K562 (cell line): Measurements from ENCODE around the gene DEDD. TPM values are rescaled to one million over a fixed set of nuclear protein-coding genes. Genes with fewer than 3 reads are reported as not detected.
A peak's percentile ranks its signal among the peaks of the same experiment; 100 is the strongest.

Source experiments
- BHLHE40 ChIP-seq: IDR thresholded peaks from 2 replicates; pipeline ENCODE4 v1.6.1; 2011; ENCODE audit warnings: low read length, improper control_type of control experiment
- BRCA1 ChIP-seq, 2 experiments: fragments of 450-650 bp in 1 of 2; sonication (generic) in 1 of 2; formaldehyde crosslinking in 1 of 2; IDR thresholded peaks; 2 replicates each; pipeline versions ENCODE4 v1.5.0 to v1.6.1; 2017 to 2020; ENCODE audit warnings: mild to moderate bottlenecking in 1 of 2, missing genetic modification reagents in 1 of 2
- CSDE1 ChIP-seq, 2 experiments: fragments of 450-650 bp; IDR thresholded peaks; 2 replicates each; pipeline ENCODE4 v1.6.1; 2016; ENCODE audit warnings: mild to moderate bottlenecking in 1 of 2
- DMBX1 ChIP-seq: fragments of 250-450 bp; sonication (Bioruptor Pico); IDR thresholded peaks from 2 replicates; pipeline ENCODE4 v1.8.0; 2022; ENCODE audit warnings: inconsistent platforms, mild to moderate bottlenecking, moderate library complexity, borderline replicate concordance
- E2F3 ChIP-seq: fragments of 250-450 bp; sonication (Bioruptor Pico); IDR thresholded peaks from 2 replicates; pipeline ENCODE4 v1.4.0; 2020; ENCODE audit warnings: mild to moderate bottlenecking
- HNRNPL ChIP-seq: fragments of 200-400 bp; formaldehyde crosslinking; IDR thresholded peaks from 2 replicates; pipeline ENCODE4 v1.6.1; 2017; ENCODE audit warnings: low read depth, mild to moderate bottlenecking, low read length
- MTA2 ChIP-seq: fragments of 450-650 bp; IDR thresholded peaks from 2 replicates; pipeline ENCODE4 v1.6.1; 2016; ENCODE audit warnings: low read depth
- MXD1 ChIP-seq: fragments of 250-450 bp; sonication (Bioruptor Pico); IDR thresholded peaks from 2 replicates; pipeline ENCODE4 v1.8.0; 2021; ENCODE audit warnings: borderline replicate concordance, mild to moderate bottlenecking, moderate library complexity; ENCODE audit not compliant: poor library complexity, severe bottlenecking
- RBFOX2 ChIP-seq: fragments of 200-400 bp; formaldehyde crosslinking; IDR thresholded peaks from 2 replicates; pipeline ENCODE4 v1.6.1; 2017; ENCODE audit warnings: low read depth, mild to moderate bottlenecking, low read length, moderate library complexity
- STAT6 ChIP-seq: sonication (generic); formaldehyde crosslinking; IDR thresholded peaks from 2 replicates; pipeline ENCODE4 v1.8.1; 2023; ENCODE audit warnings: mild to moderate bottlenecking, missing genetic modification reagents
- ZNF592 ChIP-seq: fragments of 450-650 bp; IDR thresholded peaks from 2 replicates; pipeline ENCODE4 v1.6.1; 2017; ENCODE audit warnings: antibody characterized with exemption, mild to moderate bottlenecking
- ZNF707 ChIP-seq: fragments of 250-450 bp; sonication (Bioruptor Pico); conservative IDR thresholded peaks from 2 replicates; pipeline ENCODE4 v1.8.0; 2022; ENCODE audit warnings: inconsistent platforms, mild to moderate bottlenecking, moderate library complexity
- ZNF766 ChIP-seq: fragments of 200-800 bp; sonication (Bioruptor generic); conservative IDR thresholded peaks from 2 replicates; pipeline ENCODE4 v1.6.1; 2016; ENCODE audit warnings: missing genetic modification characterization, missing compliant biosample characterization
- ZZZ3 ChIP-seq: fragments of 450-650 bp; IDR thresholded peaks from 2 replicates; pipeline ENCODE4 v1.6.1; 2016; ENCODE audit warnings: antibody characterized with exemption, mild to moderate bottlenecking, moderate library complexity
- polyA plus RNA-seq, 8 experiments: library from polyadenylated mRNA; depleted of rRNA in 4 of 8; stranded (reverse) in 5 of 8; unstranded in 3 of 8; fragments of >200 nt; fragmentation: Nextera tagmentation in 2 of 8; fragmentation: Illumina TruSeq in 1 of 8; extraction: Ambion mirVana in 2 of 8; extraction: Trizol in 1 of 8; gene quantifications; 2 replicates each; pipeline versions ENCODE4 v1.2.1 to v1.2.3, GENCODE V29; 2011 to 2014; ENCODE audit warnings: inconsistent platforms in 1 of 8, missing spikeins in 1 of 8
- total RNA-seq, 7 experiments: library from RNA; depleted of rRNA in 6 of 7; stranded (reverse); fragments of >200 nt in 6 of 7; fragmentation: Illumina TruSeq in 2 of 7; extraction: Trizol in 2 of 7; gene quantifications; 2 replicates each; pipeline versions ENCODE4 v1.2.1 to v1.2.3, GENCODE V29; 2011 to 2021; ENCODE audit warnings: low replicate concordance in 1 of 7

DEDD gene
- total and polyA plus RNA-seq, 9 of the 15 experiments (the other 6 are each of a cell fraction or from before 2014, with no cell fraction given), result 11.6 to 41.0 (median 16.8) TPM

GRCh38 chr1:161132410-161133219 is at the start of gene DEDD (continued):
- 0 out of 2 replicates have a peak, but pooled peaks have one; percentile 31 for TF ChIP-seq ZNF592
- no peak for TF ChIP-seq ZNF707 (CRISPR knock-in tag)
- TF ChIP-seq BRCA1 (IDR thresholded peaks at IDR 0.05), result no peak
- no peak for TF ChIP-seq BRCA1 (CRISPR knock-in tag; IDR thresholded peaks at IDR 0.05)
- peak in 1 of 2 experiments; percentile 94; a peak in 2 of 4 replicates for TF ChIP-seq CSDE1 (IDR thresholded peaks at IDR 0.05)
- 0 out of 2 replicates have a peak, but pooled peaks have one; percentile 13 for TF ChIP-seq MTA2
- peak; percentile 62; the same call in 1 of the 2 replicates for TF ChIP-seq DMBX1 (CRISPR knock-in tag)
- TF ChIP-seq RBFOX2, result peak; percentile 94
- no peak for TF ChIP-seq E2F3 (CRISPR knock-in tag)
- TF ChIP-seq ZNF766, result peak; percentile 95
- no peak for TF ChIP-seq HNRNPL
- TF ChIP-seq BHLHE40, result 0 out of 2 replicates have a peak, but pooled peaks have one; percentile 32
- TF ChIP-seq MXD1 (CRISPR knock-in tag), result no peak
- TF ChIP-seq STAT6 (CRISPR knock-in tag), result peak; percentile 72; the same call in 1 of the 2 replicates
- TF ChIP-seq ZZZ3, result no peak
